NCI-H2171 (cell line): Measurements from ENCODE around the gene ACAA2.

Experiments
- DNase-seq: peaks from one replicate; lab custom pipeline; 2025; lab: John Stamatoyannopoulos, UW

ACAA2 gene

GRCh38 chr18:49767111-49768050 is 46.0 kb downstream of the ACAA2 start:
- DNase-seq, result no peak

GRCh38 chr18:49766646-49767045 is 46.7 kb downstream of the ACAA2 start:
- no peak for DNase-seq

DNA sequence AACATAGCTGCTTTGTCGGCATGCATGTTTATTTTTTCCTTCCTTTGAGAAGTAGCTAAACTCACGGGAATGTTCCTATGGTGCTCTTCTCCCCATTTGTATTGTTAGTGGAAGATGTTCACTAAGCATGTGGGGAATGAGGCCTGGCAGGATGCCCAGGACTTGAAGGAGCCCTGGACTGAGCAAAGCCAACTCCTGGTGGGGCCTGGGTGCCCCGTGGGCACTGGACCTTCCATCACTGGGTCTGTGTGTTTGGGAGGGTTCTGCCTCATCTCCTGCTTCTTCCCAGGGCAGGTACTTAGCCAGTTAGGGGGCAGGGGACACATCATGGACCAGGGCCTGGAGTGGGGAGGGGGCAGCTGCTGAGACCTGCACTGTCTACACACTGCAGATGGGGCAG is 49.3 kb downstream of the ACAA2 start:
- no peak for DNase-seq

DNA sequence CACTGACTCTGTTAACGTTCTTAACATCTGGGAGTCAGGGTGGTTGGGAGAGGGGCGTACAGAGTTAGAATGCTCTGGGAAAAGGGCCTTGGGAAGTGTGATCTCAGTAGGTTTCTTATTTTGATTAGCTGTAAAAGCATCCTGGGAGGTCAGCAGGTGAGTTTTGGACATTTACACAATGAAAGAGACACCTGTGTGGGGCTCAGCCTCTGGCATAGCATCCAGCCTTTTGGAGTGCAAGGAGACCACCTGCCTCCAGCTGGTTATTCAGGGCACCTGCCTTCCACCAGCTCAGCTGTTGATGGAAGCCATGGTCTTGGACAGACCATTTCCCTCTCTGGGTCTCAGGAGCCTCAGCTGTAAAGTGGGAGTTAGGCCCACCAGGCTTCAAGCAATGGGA is 49.7 kb downstream of the ACAA2 start:
- no peak for DNase-seq

GRCh38 chr18:49762191-49763077 is 50.9 kb downstream of the ACAA2 start:
- DNase-seq, result no peak

GRCh38 chr18:49761771-49762170 is 51.6 kb downstream of the ACAA2 start:
- no peak for DNase-seq

DNA sequence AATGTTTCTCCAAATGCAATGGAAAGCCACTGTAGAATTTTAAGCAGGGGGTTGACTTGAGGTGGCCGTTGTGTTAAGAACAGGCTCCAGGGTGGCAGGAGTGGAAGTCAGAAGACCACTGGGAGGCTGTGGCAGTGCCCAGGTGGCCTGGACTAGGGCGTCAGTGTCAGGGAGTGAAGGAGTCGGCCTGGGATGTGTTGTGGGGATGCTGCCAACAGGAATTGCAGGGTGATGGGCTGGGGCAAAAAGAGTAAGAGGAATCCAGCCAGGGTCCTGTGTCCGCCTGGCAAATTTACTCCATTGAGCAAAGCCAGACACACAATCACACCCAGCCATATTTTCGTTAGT is 55.1 kb downstream of the ACAA2 start:
- no peak for DNase-seq

DNA sequence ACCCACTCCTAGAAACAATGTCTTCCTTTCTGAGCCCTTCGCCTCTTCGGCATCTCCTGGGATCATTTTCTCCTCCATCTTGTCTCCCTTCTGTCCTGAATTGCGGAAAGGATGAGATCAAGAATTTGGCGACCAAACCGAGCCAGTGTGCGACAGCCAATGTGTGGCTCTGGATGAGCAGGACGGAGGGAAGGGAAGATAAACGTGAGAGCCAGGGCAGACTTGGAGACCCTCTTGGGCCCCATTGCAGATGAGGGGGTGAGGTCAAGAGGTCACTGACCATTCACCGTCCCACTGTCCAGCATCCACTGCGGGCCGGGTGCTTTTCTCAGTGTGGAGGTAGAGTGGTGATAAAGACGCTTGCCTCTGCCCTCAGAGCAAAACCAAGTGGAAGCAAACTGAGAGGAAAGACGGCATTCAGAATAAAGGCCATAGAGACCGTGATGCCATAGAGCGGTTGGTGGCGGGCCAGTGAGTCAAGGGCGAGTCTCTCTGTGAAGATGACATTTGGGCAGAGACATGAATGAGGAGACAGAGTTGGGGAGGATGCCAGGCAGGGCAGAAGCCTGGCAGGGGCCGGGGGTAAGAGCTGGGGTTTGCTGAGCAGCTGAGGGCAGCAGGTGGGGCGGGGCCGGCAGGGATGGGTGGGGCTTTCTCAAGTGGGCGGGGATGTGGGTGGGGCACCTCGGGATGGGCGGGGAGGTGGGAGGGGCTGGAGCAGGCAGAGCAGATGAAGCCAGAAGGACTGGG is 55.6 kb downstream of the ACAA2 start:
- no peak for DNase-seq

- DNase-seq, result no peak
Observed at GRCh38 chr18:49756671-49757362, 56.5 kb downstream of the ACAA2 start.

DNA sequence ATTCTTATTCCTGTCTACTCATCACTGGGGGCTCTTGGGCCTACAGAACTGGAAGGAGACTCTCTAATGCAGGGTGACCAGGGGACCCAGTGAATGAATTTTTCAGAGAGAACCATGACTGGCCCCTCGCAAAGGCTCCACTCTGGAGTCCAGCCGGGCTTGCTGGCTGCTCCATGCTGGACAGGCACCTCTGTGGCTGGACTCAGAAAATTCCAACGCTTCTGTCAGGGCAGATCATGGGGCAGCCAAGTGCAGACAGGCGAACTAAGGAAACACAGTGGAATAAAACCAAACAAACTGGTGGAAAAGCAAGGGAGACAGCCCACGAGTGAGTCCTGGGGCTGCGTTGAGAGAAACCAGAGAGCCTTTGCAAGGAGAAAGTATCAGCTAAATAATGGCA is 57.2 kb downstream of the ACAA2 start:
- no peak for DNase-seq

DNA sequence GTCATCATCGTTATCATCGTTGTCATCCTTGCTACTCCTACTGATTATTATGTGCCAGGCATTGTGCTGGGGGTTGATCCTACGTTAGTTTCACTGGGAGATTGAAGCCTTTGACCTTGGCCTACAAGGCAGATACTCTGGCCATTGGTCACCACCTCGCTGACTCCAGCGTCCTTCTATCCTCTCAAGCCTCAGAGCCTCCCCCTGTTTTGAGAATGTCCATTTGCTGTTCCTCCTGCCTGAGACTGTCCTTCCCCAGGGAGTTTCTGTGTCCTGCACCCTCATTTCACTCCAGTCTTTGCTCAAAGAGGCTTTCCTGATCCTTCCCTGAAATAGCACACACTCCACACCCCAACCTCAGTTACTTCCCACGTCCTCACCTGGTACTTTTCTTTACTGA is 57.8 kb downstream of the ACAA2 start:
- DNase-seq, result no peak

- no peak for DNase-seq
Observed at GRCh38 chr18:49754866-49755265, 58.5 kb downstream of the ACAA2 start.

DNA sequence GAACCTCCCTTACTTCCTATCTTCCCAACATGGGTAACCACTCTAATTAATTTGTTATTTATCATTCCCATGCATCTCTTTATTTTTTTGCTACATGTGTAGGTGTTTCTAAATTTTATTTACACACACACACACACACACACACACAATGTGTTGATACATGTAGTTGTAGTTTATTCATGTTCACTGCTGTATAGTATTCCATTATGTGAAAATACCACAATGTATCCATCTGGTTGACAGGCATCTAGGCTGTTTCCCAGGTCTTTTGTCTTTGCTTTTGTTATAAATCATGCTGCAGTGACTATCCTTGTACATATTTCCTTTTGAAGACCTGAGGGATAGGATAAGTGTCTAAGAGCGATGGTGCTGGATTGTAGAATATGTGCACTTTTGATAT is 59.7 kb downstream of the ACAA2 start:
- DNase-seq, result no peak

- DNase-seq, result no peak
Observed at GRCh38 chr18:49752095-49752457, 61.3 kb downstream of the ACAA2 start.

DNA sequence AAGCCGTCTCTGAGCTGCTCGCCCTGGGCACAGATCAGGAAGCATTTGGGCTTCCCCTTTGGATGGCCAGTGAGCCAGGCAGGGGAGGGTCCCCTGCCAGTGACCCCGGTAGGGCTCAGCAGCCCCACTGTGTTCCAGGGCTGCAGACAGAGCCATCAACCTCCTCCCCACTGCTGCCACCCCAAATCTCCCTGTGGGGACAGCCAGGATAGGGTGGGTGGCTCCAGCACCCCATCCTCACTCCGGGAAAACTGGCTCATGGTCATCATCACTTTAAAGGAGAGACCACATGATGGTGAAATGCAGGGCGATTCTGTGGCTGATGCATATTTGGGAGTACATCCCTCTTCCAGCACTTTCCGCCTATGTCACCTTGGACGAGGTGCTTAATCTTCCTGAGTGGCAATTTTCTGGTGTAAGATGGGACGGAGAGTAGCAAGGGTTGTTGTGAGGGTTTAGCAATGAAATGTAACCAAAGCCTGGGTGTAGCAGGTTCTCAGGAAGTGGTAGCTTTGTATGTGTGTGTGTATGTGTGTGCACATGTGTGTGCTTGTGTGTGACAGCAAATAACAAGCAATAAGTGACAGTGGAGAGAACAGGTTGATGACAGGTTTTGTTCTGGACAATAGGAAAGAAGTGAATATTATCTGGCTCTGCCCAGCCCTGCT is 61.8 kb downstream of the ACAA2 start:
- DNase-seq, result no peak

DNA sequence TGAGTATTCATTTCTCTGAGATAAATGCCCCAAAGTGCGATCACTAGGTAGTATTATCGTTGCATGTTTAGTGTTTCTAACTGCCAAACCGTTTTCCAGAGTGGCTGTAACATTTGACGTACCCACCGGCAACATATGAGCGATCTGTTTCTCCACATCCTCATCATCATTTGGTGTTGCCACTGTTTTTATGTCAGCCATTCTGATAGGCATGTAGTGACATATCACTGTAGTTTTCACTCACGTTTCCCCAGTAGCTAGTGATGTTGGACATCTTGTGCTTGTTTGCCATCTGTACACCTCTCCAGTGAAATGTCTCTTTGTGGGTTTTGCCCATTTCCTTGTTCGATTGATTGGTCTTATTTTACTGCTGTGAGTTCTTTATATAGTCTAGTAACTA is 63.8 kb downstream of the ACAA2 start:
- no peak for DNase-seq

- no peak for DNase-seq
Observed at GRCh38 chr18:49747876-49748275, 65.5 kb downstream of the ACAA2 start.

DNA sequence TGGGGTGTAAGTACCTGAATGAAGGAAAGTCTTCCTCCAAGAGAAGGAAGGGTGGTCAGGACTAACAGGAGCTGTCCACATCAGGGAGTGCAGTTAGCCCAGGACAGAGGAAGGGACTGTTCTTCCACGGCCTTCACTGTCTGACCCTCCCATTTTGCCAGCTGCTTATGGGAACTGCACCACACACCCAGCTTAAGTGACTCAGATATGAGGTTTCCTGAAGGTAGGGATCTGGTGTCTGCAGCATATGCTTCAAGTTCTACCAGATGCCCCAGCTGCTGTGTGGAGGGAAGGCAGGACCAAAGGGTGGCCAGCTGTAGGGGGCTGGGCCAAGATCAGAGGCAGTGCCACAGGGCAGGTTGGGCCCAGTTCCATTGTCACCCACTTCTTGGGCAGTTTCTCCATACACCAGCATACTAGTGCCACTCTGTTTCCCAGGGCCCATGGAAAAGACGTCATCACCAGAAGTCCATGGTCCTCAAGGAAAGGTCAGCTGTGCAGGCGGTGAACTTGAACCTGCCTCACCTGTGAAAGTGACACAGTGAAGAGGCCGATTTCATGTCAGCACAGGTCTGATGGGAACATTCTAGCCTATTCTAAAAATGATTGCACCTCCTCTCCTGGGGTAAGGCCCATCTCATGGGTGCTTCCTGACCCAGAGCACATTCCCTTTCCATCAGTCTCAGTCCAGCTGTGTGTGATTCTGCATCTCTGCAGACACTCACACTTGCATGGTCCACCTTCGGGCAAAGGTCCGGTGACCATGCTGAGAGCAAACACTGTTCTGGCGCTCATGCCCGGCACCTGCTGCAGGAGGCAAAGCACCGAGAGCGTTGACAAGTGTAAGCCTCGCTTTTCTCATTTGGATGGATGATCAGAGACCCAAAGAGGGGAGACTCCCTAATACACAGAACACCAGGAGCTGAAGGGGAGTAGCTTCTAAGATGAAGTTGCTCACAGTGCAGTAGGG is 68.0 kb downstream of the ACAA2 start:
- peak; percentile 62 for DNase-seq

DNA sequence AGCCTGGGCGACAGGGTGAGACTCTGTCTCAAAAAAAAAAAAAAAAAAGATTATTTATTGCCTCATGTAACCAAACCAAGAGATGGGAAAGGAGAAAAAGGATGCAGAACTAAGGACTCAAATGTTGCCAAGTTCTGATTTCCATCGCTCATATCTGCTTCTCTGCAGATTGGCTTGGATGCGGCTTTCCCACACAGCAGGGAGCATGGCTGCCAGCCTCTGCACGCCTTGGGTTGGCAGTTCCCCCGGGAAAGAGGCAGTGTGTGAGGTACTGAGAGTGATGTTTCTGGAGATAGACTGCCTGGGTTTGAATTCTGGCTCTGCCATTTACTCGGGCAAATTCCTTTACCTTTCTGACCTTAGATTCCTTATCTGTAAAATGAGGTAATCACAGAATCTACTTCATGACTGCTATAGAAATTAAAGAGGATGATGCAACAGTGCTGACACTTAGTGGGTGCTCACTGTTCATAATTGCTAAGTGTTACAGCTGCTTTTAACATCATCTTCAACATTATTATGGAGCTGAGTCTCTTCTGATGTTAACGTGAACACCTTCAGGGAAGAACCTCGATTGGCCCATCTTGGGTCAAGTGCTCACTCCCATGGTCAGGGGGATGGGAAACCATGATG is 68.8 kb downstream of the ACAA2 start:
- DNase-seq, result peak; percentile 62
